Stimulated activated CD4-positive, alpha-beta T cell treated with anti-CD3 and anti-CD28 coated beads, Interleukin-1b, Interleukin-23, amount 100 ng/mL, for 1 hour (primary cell): ENCODE data around the gene TMEM202.
"Not testable (repeated sequence)": the region's sequence is repeated elsewhere in the genome, so short reads cannot be mapped to it uniquely, and the experiment has no call there.

ENCODE experiments used
- DNase-seq, 2 donors: peaks; one replicate each; pipeline ENCODE4 v3.0.0-alpha.2; 2020; ENCODE audit warnings: low read depth in 2 of 2

The TMEM202 gene

DNA sequence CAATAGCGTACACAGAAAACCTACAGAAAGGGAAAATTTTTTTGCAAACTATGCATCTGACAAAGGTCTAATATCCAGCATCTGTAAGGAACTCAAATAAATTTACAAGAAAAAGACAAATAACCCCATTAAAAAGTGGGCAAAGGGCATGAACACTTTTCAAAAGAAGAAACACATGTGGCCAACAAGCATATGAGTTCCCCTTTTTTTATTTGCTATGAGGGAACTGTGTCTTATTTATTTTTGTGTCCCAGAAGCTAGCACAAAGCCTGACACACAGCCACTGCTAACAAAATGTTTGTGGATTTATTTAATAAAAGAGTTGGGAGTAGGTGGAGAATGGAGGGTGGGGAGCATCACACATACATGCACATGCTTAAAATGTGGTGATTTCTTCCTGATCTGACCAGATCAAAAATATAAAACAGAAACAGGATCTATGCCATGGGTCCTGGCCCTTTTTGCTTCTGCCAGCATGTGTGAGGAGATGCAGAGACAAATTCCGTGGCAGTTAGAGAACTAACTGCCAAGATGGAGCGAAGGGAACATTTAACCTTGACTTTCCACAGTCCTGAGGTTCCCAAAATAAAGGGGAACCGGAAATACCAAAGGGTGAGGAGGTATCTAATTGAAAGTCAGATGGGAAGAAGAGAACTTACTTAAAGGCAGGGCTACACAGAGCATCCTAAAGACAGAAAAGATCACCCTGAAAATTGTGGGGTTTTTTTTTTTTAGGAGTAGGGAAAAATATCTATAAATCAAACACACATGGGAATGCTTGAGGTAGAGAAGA is at the start of gene TMEM202:
Gene TMEM202, plus strand, starts transcription at position 510 of the 793 bp plus-strand sequence. Its CDS starts 22 bp downstream, at position 532.
- no peak for DNase-seq

DNA sequence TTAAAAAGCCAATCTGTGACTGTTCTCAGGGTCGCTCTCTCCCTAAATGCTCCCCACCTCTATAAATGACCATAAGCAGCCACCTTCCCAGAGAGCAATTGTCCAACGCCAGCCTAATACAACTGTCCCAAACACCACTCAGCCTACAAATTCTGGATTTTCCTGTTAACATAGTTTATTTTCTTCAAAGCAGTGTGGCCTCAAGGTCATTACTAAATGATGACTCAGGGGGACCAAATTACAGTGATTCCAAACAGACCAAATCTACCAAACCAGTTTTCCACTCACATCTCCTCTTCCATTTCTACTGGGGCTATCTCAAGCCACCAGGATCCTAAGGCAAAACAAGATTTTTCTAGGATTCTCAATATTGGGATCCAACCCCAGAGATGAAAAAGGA is 44.8 kb upstream of the TMEM202 start:
- no peak for DNase-seq

DNA sequence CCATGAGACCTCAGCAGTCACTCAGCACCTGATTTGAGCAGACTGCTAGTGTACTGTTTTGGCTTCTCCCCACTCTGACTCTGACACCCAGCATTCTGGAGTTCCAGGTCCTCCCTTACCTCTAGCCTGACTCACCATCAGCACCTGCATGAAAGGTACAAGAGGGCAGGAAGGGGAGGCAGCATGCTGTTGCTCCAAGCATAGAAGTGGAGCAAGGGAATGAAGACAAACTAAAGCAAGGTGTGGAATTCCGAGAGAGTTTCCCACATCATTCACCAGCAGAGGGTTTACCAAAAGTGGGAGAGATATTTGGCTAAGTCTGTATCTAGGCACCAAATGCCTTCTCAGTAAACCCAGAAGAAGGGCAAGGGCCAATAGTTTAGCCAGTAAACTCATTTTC is 43.6 kb upstream of the TMEM202 start:
- no peak for DNase-seq

DNA sequence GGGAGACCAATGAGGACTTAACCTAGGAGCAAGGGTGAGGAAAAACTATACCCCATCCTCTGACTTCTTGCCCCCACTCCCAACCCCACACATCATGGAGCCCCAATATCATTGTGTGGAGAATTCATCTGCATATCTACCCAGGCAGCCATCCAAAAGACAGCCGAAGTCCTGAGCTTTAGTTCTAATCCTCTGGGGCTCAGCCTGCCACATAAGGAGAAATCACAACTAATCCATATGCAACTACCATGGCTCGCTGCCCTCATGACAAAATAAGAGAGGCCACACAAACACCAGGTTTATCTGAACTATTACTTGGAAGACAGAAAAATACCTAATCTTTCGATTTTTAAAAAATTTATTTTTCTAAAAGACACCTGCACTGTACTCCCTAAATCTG is 40.0 kb upstream of the TMEM202 start:
- no peak for DNase-seq

- no peak for DNase-seq
Measured at GRCh38 chr15:72358650-72359171, 39.4 kb upstream of the TMEM202 start.

DNA sequence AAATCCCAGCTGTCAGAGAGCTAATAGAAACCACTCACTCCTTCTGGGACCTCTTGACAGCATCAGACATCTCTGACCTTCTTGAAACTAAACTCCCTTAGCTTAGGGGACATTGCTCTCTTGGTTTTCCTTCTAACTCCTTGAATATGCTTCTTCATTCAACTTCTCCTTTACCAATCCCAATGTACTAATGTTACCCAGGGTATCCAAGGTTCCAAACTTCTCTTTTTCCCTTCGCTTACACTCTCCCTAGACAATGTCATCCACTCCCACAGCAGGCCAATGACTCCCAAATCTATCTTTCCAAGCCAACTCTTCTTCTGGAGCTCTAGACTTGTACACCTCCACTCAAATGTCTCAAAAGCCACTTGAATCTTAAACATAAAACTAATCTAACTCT is 36.9 kb upstream of the TMEM202 start:
- DNase-seq, result no peak

DNA sequence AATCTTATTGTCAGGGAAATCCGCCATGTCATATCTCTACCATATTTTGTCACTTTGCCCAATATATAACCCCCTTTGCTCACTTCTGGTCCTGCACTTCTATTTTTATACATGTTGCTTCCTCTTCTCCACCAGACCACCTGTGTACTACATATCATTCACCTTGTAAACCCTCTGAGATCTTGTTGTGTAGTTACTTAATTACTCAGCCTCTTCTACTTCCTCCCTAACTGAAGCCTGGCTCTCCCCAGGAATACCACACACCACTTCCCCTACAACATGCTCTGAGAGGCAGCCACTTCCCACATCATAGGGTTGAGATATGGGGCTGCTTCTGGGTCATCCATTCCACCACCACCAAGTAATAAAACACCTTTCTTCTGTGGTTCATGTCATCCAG is 32.3 kb upstream of the TMEM202 start:
- DNase-seq, result no peak

DNA sequence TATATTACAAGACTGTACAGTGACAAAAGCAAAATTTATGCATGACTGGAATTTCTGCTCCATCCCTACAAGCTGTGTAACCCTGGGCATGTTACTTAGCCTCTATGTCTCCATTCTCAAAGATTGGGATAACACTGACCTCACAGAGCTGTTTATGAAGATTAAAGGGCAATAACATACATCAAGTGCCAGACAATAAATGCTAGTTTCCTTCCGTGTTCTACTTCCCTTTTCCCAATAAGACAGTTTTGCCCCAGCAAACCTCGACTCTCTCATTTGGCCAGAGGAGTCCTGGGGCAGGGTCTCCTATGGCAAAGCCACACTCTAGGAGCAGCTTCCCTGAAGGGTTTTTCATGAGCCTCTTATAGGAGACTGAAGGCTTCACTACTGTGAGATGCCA is 29.8 kb upstream of the TMEM202 start:
- no peak for DNase-seq

DNA sequence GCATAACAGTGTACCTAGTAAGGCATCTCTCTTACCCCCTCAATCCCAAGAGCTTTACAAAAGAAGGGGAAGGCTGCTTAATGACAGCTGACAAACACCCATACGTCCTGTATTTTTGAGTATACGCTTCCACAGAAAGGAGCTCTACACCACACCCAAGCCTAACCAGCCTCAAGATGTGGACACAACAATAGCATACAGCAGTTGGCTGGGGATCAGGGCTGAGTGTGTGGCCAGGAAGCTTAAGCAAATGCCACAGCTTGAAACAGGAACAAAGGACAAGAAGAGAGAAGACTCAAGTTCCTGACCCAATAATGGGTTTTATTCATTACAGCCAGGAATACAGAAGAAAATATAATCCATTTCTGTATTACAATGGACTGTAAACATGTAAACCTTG is 29.2 kb upstream of the TMEM202 start:
- DNase-seq, result no peak

DNA sequence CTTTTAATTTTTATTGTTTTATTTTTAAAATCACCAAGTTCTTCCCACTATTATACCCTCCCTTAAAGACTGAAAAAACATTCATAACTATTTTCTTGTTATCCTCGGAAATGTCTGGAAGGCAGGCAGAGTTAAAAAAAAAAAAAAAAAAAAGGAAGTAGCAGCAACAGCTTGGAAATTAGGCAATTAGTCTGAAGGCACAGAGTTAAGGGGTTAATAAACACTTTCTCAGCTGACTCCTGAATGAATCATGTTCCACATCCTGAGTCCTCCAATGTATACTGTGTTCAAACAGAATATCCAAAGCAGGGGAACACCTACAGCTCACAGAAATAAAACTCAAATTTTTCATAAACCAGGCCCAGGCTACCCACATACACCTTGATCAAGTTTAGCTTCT is 28.1 kb upstream of the TMEM202 start:
- no peak for DNase-seq

GRCh38 chr15:72372361-72372760 is 25.7 kb upstream of the TMEM202 start:
- no peak for DNase-seq

DNA sequence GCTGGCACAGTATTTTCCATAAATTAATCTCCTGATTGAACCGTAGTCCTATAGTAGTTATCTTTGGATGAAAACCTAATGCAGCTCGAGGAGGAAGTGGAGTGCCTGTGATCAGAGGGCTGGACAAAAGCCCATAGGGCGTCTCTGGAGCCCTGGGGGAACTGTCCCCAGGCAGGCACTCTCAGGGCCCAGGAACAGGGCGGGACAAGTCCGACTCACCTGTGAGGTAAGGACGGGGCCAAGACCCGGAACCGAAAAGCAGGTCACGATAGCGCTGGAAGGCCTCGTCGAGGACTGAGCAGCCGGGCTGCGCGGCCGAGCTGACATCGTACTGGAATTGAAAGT is 22.6 kb upstream of the TMEM202 start:
- DNase-seq, result no peak

- DNase-seq, result peak; percentile 89 to 97
Measured at GRCh38 chr15:72375846-72376581, 22.1 kb upstream of the TMEM202 start, which contains the start of gene HEXA. TSS of gene HEXA (minus strand) at chr15:72376014. CDS start at chr15:72375972, 42 bp downstream.

GRCh38 chr15:72377331-72377730 is 20.8 kb upstream of the TMEM202 start:
- no peak for DNase-seq

- DNase-seq, result not testable (repeated sequence)
Measured at GRCh38 chr15:72379106-72379505, 19.0 kb upstream of the TMEM202 start.

- DNase-seq, result no peak
Measured at GRCh38 chr15:72379856-72380430, 18.2 kb upstream of the TMEM202 start.

GRCh38 chr15:72380743-72381142 is 17.4 kb upstream of the TMEM202 start:
- DNase-seq, result no peak

DNA sequence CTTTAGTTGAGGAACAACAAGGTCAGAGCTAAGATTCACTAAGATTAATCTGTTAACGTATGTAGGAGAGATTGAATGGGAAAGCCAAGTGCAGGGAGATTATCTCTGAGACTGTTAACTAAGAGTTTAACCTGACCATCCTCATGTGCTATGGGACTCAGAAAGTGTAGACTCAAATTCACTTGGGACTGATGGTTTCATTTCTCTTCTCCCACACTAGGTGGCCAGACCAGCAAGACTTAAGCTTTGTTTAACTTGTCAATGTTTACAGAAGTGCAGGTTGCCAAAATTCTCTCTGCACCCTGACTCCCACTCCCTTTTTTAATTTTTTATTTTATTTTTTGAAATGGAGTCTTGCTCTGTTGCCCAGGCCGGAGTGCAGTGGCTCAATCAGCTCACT is 16.0 kb upstream of the TMEM202 start:
- DNase-seq, result no peak

- DNase-seq, result no peak
Measured at GRCh38 chr15:72387741-72388140, 10.4 kb upstream of the TMEM202 start.

- DNase-seq, result no peak
Measured at GRCh38 chr15:72389231-72389630, 8.9 kb upstream of the TMEM202 start.

- not testable (repeated sequence) for DNase-seq
Measured at GRCh38 chr15:72396331-72396730, 1.8 kb upstream of the TMEM202 start.

DNA sequence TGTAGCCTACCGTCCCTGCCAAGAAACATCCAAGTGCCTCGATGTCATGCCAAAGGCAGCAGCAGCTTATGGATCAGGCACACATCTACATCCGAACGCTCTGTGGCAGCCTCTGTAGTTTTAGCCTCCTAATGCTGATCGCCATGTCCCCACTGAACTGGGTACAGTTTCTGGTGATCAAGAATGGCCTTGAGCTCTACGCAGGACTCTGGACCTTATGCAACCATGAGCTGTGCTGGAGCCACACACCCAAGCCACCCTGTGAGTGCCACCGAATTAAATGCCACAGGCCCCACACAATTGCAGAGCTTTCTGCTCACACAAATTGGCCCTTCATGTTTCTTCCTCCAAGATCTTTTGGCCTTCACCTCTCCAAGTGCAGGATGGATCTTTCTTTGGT is 543 bp downstream of the TMEM202 start:
- no peak for DNase-seq

- DNase-seq, result no peak
Measured at GRCh38 chr15:72402726-72403125, 4.6 kb downstream of the TMEM202 start.
